WTC11 (cell line): ENCODE data around the gene RHOB. TPM values are rescaled to one million over a fixed set of nuclear protein-coding genes. Genes with fewer than 3 reads are reported as not detected.

ENCODE experiments used
- ATAC-seq: fragments of 200-7000 bp; cut with Tn5 transposase; 2 replicates; pipeline ENCODE4 v1.10.0; 2021; ENCODE audit warnings: mild to moderate bottlenecking, moderate library complexity
- CTCF ChIA-PET: fragments of 300-600 bp; sonication (Branson Sonifier 250); formaldehyde crosslinking; loops from one replicate; lab custom pipeline; 2021; ENCODE audit warnings: antibody characterized with exemption; lab: Charles Lee
- POLR2A ChIA-PET: fragments of 350-600 bp; sonication (Branson Sonifier 250); formaldehyde crosslinking; loops from one replicate; lab custom pipeline; 2021; ENCODE audit warnings: antibody characterized with exemption; lab: Charles Lee
- DNase-seq: peaks from one replicate; pipeline ENCODE4 v3.0.0; 2021; ENCODE audit warnings: low spot score
- H3K27ac Mint-ChIP-seq: 2 replicates; pipeline ENCODE4 v1.8.0; 2021; ENCODE audit warnings: mixed read lengths
- H3K27me3 Mint-ChIP-seq: 2 replicates; pipeline ENCODE4 v1.8.0; 2021; ENCODE audit warnings: low read depth, mild to moderate bottlenecking, moderate library complexity, mixed read lengths
- H3K36me3 Mint-ChIP-seq: 2 replicates; pipeline ENCODE4 v1.8.0; 2021; ENCODE audit warnings: mixed read lengths
- H3K4me1 Mint-ChIP-seq: 2 replicates; pipeline ENCODE4 v1.8.0; 2022; ENCODE audit warnings: mixed read lengths
- H3K4me3 Mint-ChIP-seq: 2 replicates; pipeline ENCODE4 v1.8.0; 2021; ENCODE audit warnings: mild to moderate bottlenecking, moderate library complexity, mixed read lengths
- H3K9me3 Mint-ChIP-seq: 2 replicates; pipeline ENCODE4 v1.8.0; 2021; ENCODE audit warnings: mixed read lengths
- ATF1 ChIP-seq: sonication (generic); formaldehyde crosslinking; IDR thresholded peaks from 2 replicates; pipeline ENCODE4 v1.8.1; 2023; ENCODE audit warnings: mild to moderate bottlenecking, moderate library complexity, missing genetic modification reagents
- ATF6 ChIP-seq: sonication (generic); formaldehyde crosslinking; IDR thresholded peaks from 2 replicates; pipeline ENCODE4 v1.8.1; 2023; ENCODE audit warnings: mild to moderate bottlenecking, missing genetic modification reagents
- CREM ChIP-seq: sonication (generic); formaldehyde crosslinking; IDR thresholded peaks from 2 replicates; pipeline ENCODE4 v1.8.1; 2022; ENCODE audit warnings: mild to moderate bottlenecking, missing genetic modification reagents, moderate library complexity
- CTCF ChIP-seq: fragments of 200-600 bp; IDR thresholded peaks from 2 replicates; pipeline ENCODE4 v1.8.0; 2022; ENCODE audit warnings: antibody characterized with exemption
- FOXK1 ChIP-seq: sonication (generic); formaldehyde crosslinking; IDR thresholded peaks from 2 replicates; pipeline ENCODE4 v1.8.0; 2022; ENCODE audit warnings: mild to moderate bottlenecking, moderate library complexity, missing genetic modification reagents
- FOXP1 ChIP-seq: sonication (generic); formaldehyde crosslinking; IDR thresholded peaks from 2 replicates; pipeline ENCODE4 v1.8.0; 2022; ENCODE audit warnings: missing genetic modification reagents, mild to moderate bottlenecking, moderate library complexity, borderline replicate concordance
- HMGXB4 ChIP-seq: sonication (generic); formaldehyde crosslinking; IDR thresholded peaks from 2 replicates; pipeline ENCODE4 v1.8.1; 2023; ENCODE audit warnings: mild to moderate bottlenecking, moderate library complexity, missing genetic modification reagents
- MYBL2 ChIP-seq: sonication (generic); formaldehyde crosslinking; IDR thresholded peaks from 2 replicates; pipeline ENCODE4 v1.8.1; 2023; ENCODE audit warnings: mild to moderate bottlenecking, moderate library complexity, missing genetic modification reagents
- NFATC4 ChIP-seq: fragments of 250-450 bp; sonication (Bioruptor Pico); IDR thresholded peaks from 2 replicates; pipeline ENCODE4 v1.9.0; 2021; ENCODE audit warnings: mild to moderate bottlenecking
- NR2C2 ChIP-seq: sonication (generic); formaldehyde crosslinking; IDR thresholded peaks from 2 replicates; pipeline ENCODE4 v1.8.0; 2022; ENCODE audit warnings: mild to moderate bottlenecking, missing genetic modification reagents
- SMAD3 ChIP-seq: sonication (generic); formaldehyde crosslinking; IDR thresholded peaks from 2 replicates; pipeline ENCODE4 v1.8.0; 2022; ENCODE audit warnings: missing genetic modification reagents, mild to moderate bottlenecking, borderline replicate concordance
- TEAD4 ChIP-seq: sonication (generic); formaldehyde crosslinking; IDR thresholded peaks from 2 replicates; pipeline ENCODE4 v1.8.0; 2022; ENCODE audit warnings: mild to moderate bottlenecking, missing genetic modification reagents
- ZBTB21 ChIP-seq: sonication (generic); formaldehyde crosslinking; IDR thresholded peaks from 2 replicates; pipeline ENCODE4 v1.8.1; 2023; ENCODE audit warnings: mild to moderate bottlenecking, missing genetic modification reagents, borderline replicate concordance
- ZBTB43 ChIP-seq: sonication (generic); formaldehyde crosslinking; IDR thresholded peaks from 2 replicates; pipeline ENCODE4 v1.8.1; 2023; ENCODE audit warnings: mild to moderate bottlenecking, missing genetic modification reagents
- ZNF121 ChIP-seq: sonication (generic); formaldehyde crosslinking; IDR thresholded peaks from 2 replicates; pipeline ENCODE4 v1.8.0; 2023; ENCODE audit warnings: missing genetic modification reagents
- ZNF423 ChIP-seq: fragments of 250-450 bp; sonication (Bioruptor Pico); IDR thresholded peaks from 2 replicates; pipeline ENCODE4 v2.1.2; 2022; ENCODE audit warnings: mild to moderate bottlenecking, moderate library complexity
- ZNF425 ChIP-seq: fragments of 250-450 bp; sonication (Bioruptor Pico); conservative IDR thresholded peaks from 2 replicates; pipeline ENCODE4 v1.9.0; 2021; ENCODE audit warnings: mild to moderate bottlenecking
- ZNF532 ChIP-seq: fragments of 250-450 bp; sonication (Bioruptor Pico); IDR thresholded peaks from 2 replicates; pipeline ENCODE4 v1.9.0; 2021; ENCODE audit warnings: mild to moderate bottlenecking, borderline replicate concordance
- total RNA-seq: library from RNA; stranded (reverse); gene quantifications from 3 replicates; pipeline ENCODE4 v1.2.3, GENCODE V29; 2021

Gene RHOB
- total RNA-seq, 1 experiment from 2014 or later, result 20.4 TPM

- TF ChIP-seq MYBL2 (CRISPR knock-in tag) (no peak), FOXK1 (CRISPR knock-in tag) (no peak), ATF6 (CRISPR knock-in tag) (no peak), NR2C2 (CRISPR knock-in tag) (no peak), ATF1 (CRISPR knock-in tag) (no peak), SMAD3 (CRISPR knock-in tag) (no peak), ZNF532 (CRISPR knock-in tag) (no peak), NFATC4 (CRISPR knock-in tag) (no peak), ZNF423 (CRISPR knock-in tag) (no peak), CTCF (no peak), ZBTB43 (no peak), HMGXB4 (CRISPR knock-in tag) (no peak), CREM (CRISPR knock-in tag) (no peak), ZBTB21 (CRISPR knock-in tag) (no peak), ZNF121 (CRISPR knock-in tag) (no peak), ZNF425 (CRISPR knock-in tag) (no peak), TEAD4 (no peak), FOXP1 (no peak)
- Mint-ChIP-seq H3K27me3 (no peaks in the 10 kb centered on the region; the same call in 1 of the 2 replicates), H3K36me3 (no peaks in the 10 kb centered on the region), H3K4me3 (no peak overlapping the region), H3K9me3 (no peaks in the 10 kb centered on the region), H3K4me1 (no peaks in the 10 kb centered on the region), H3K27ac (no peak overlapping the region)
- ChIA-PET CTCF (interaction anchor here (1.2 to 1.5 kb wide), 3 partner anchors 16 to 208 kb away, joined by 3 to 7 read pairs (median 4); no protein-coding TSS in a partner anchor), POLR2A (no interaction called here)
- DNase-seq (no peak), ATAC-seq (no peak)
These were observed 12.8 kb upstream of the RHOB start for GRCh38 chr2:20433946-20434553.
